ENCODE measurements around the gene TRIM62.

DNA sequence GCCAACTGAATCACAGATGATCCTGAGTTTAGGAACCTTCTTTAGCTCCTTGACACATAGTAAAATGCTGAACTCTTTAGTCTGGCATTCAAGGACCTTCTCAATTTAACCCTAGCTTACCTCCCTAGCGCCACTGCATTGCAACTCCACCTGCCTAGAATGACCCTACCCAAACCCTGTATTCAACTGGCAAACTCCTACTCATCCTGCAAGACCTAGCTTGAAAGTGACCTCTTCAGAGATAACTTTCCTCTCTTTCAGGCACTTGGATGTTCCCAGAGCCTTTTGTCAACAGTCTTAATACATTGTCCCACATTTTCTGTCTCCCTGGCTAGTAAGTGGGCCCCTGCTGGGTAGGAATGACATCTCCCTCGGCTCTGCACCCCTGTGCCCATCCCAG, 19.7 kb downstream of the TRIM62 start:
- TF ChIP-seq POLR2AphosphoS5 (IDR thresholded peaks at IDR 0.05): no peak
- TF ChIP-seq, protein P1, sequence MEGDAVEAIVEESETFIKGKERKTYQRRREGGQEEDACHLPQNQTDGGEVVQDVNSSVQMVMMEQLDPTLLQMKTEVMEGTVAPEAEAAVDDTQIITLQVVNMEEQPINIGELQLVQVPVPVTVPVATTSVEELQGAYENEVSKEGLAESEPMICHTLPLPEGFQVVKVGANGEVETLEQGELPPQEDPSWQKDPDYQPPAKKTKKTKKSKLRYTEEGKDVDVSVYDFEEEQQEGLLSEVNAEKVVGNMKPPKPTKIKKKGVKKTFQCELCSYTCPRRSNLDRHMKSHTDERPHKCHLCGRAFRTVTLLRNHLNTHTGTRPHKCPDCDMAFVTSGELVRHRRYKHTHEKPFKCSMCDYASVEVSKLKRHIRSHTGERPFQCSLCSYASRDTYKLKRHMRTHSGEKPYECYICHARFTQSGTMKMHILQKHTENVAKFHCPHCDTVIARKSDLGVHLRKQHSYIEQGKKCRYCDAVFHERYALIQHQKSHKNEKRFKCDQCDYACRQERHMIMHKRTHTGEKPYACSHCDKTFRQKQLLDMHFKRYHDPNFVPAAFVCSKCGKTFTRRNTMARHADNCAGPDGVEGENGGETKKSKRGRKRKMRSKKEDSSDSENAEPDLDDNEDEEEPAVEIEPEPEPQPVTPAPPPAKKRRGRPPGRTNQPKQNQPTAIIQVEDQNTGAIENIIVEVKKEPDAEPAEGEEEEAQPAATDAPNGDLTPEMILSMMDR (IDR thresholded peaks at IDR 0.05): no peak
